Measurements from ENCODE around the gene EXOC2.

EXOC2 gene

GRCh38 chr6:514396-514978, 178.5 kb downstream of the EXOC2 start:
- H3K36me3 ChIP-seq (replicated peaks; ENCODE audit: low read depth, low read length), result no peaks in the 10 kb centered on the region
- no peak overlapping the region for H2AFZ ChIP-seq (ENCODE audit: low read depth, low read length)
- H3K27ac ChIP-seq (ENCODE audit: low read length), result no peak overlapping the region
- no peak overlapping the region for H3K4me2 ChIP-seq (ENCODE audit: low read length)
- no peaks in the 10 kb centered on the region for H3K79me2 ChIP-seq (ENCODE audit: low read length)
- peaks cover 14% of the 10 kb centered on the region for H3K4me1 ChIP-seq (ENCODE audit: low read length)
- no peak overlapping the region for H3K9ac ChIP-seq (ENCODE audit: low read length)
- no peaks in the 10 kb centered on the region for H4K20me1 ChIP-seq (ENCODE audit: insufficient read depth, low read length)
- H3K9me3 ChIP-seq (ENCODE audit: insufficient read depth, low read length), result no peaks in the 10 kb centered on the region
- H3K4me3 ChIP-seq (ENCODE audit: low read length), result no peak overlapping the region
- no peaks in the 10 kb centered on the region for H3K27me3 ChIP-seq (ENCODE audit: low read depth, low read length)
- TF ChIP-seq EZH2phosphoT487 (IDR thresholded peaks at IDR 0.05; ENCODE audit: low read depth), result no peak
- TF ChIP-seq CTCF (IDR thresholded peaks at IDR 0.05; ENCODE audit: low read depth, low read length), result no peak

GRCh38 chr6:513961-514360, 179.0 kb downstream of the EXOC2 start:
- Histone ChIP-seq H4K20me1 (ENCODE audit: insufficient read depth, low read length) (no peaks in the 10 kb centered on the region), H3K4me1 (ENCODE audit: low read length) (peaks cover 19% of the 10 kb centered on the region), H3K79me2 (ENCODE audit: low read length) (no peaks in the 10 kb centered on the region), H3K27ac (ENCODE audit: low read length) (no peak overlapping the region), H3K27me3 (ENCODE audit: low read depth, low read length) (no peaks in the 10 kb centered on the region), H2AFZ (ENCODE audit: low read depth, low read length) (no peak overlapping the region), H3K4me3 (ENCODE audit: low read length) (no peak overlapping the region), H3K36me3 (replicated peaks; ENCODE audit: low read depth, low read length) (no peaks in the 10 kb centered on the region), H3K4me2 (ENCODE audit: low read length) (no peak overlapping the region), H3K9me3 (ENCODE audit: insufficient read depth, low read length) (no peaks in the 10 kb centered on the region), H3K9ac (ENCODE audit: low read length) (no peak overlapping the region)
- TF ChIP-seq EZH2phosphoT487 (IDR thresholded peaks at IDR 0.05; ENCODE audit: low read depth) (no peak), CTCF (IDR thresholded peaks at IDR 0.05; ENCODE audit: low read depth, low read length) (no peak)

- TF ChIP-seq CTCF (IDR thresholded peaks at IDR 0.05; ENCODE audit: low read depth, low read length) (no peak), EZH2phosphoT487 (IDR thresholded peaks at IDR 0.05; ENCODE audit: low read depth) (no peak)
- Histone ChIP-seq H2AFZ (ENCODE audit: low read depth, low read length) (no peak overlapping the region), H3K36me3 (replicated peaks; ENCODE audit: low read depth, low read length) (no peaks in the 10 kb centered on the region), H3K4me2 (ENCODE audit: low read length) (no peak overlapping the region), H3K27ac (ENCODE audit: low read length) (no peak overlapping the region), H3K9me3 (ENCODE audit: insufficient read depth, low read length) (no peaks in the 10 kb centered on the region), H3K79me2 (ENCODE audit: low read length) (no peaks in the 10 kb centered on the region), H4K20me1 (ENCODE audit: insufficient read depth, low read length) (no peaks in the 10 kb centered on the region), H3K4me1 (ENCODE audit: low read length) (peaks cover 19% of the 10 kb centered on the region), H3K9ac (ENCODE audit: low read length) (no peak overlapping the region), H3K27me3 (ENCODE audit: low read depth, low read length) (no peaks in the 10 kb centered on the region), H3K4me3 (ENCODE audit: low read length) (no peak overlapping the region)
Observed at GRCh38 chr6:513058-513457, 179.9 kb downstream of the EXOC2 start.

- Histone ChIP-seq H2AFZ (ENCODE audit: low read depth, low read length) (no peak overlapping the region), H3K27ac (ENCODE audit: low read length) (no peak overlapping the region), H4K20me1 (ENCODE audit: insufficient read depth, low read length) (no peaks in the 10 kb centered on the region), H3K79me2 (ENCODE audit: low read length) (no peaks in the 10 kb centered on the region), H3K4me1 (ENCODE audit: low read length) (peaks cover 23% of the 10 kb centered on the region), H3K36me3 (replicated peaks; ENCODE audit: low read depth, low read length) (no peaks in the 10 kb centered on the region), H3K27me3 (ENCODE audit: low read depth, low read length) (no peaks in the 10 kb centered on the region), H3K9ac (ENCODE audit: low read length) (no peak overlapping the region), H3K4me2 (ENCODE audit: low read length) (no peak overlapping the region), H3K4me3 (ENCODE audit: low read length) (no peak overlapping the region), H3K9me3 (ENCODE audit: insufficient read depth, low read length) (no peaks in the 10 kb centered on the region)
- no peak for TF ChIP-seq EZH2phosphoT487 (IDR thresholded peaks at IDR 0.05; ENCODE audit: low read depth)
- TF ChIP-seq CTCF (IDR thresholded peaks at IDR 0.05; ENCODE audit: low read depth, low read length), result no peak
Observed at GRCh38 chr6:511488-512137, 181.3 kb downstream of the EXOC2 start.
